HepG2 (cell line): ENCODE results near the gene NECTIN2. TPM values are rescaled to one million over a fixed set of nuclear protein-coding genes. Genes with fewer than 3 reads are reported as not detected.

Experiments
- CHD2 ChIP-seq: IDR thresholded peaks from 2 replicates; pipeline ENCODE4 v1.6.1; 2011; ENCODE audit warnings: low read depth, low read length, improper control_type of control experiment
- ELF4 ChIP-seq: sonication (generic); formaldehyde crosslinking; IDR thresholded peaks from 2 replicates; pipeline ENCODE4 v1.5.0; 2020; ENCODE audit warnings: missing genetic modification reagents, mild to moderate bottlenecking, moderate library complexity, borderline replicate concordance
- SIX4 ChIP-seq: sonication (generic); formaldehyde crosslinking; IDR thresholded peaks from 2 replicates; pipeline ENCODE4 v1.4.0; 2020; ENCODE audit warnings: missing genetic modification reagents
- ZNF326 ChIP-seq: sonication (generic); formaldehyde crosslinking; IDR thresholded peaks from 2 replicates; pipeline ENCODE4 v1.4.0; 2020; ENCODE audit warnings: missing genetic modification reagents, borderline replicate concordance
- ZNF337 ChIP-seq: sonication (generic); formaldehyde crosslinking; IDR thresholded peaks from 2 replicates; pipeline ENCODE4 v1.5.1; 2020; ENCODE audit warnings: missing genetic modification reagents, low read depth, mild to moderate bottlenecking, borderline replicate concordance
- ZNF589 ChIP-seq: sonication (generic); formaldehyde crosslinking; conservative IDR thresholded peaks from 2 replicates; pipeline ENCODE4 v1.8.0; 2022; ENCODE audit warnings: mild to moderate bottlenecking, moderate library complexity, missing genetic modification reagents
- polyA plus RNA-seq, 8 experiments: library from polyadenylated mRNA; depleted of rRNA in 3 of 8; stranded (reverse) in 7 of 8; unstranded in 1 of 8; fragments of >200 nt; fragmentation: Illumina TruSeq in 4 of 8; extraction: Trizol in 4 of 8; gene quantifications; 2 replicates each; pipeline versions ENCODE4 v1.2.1 to v1.2.3, GENCODE V29; 2011 to 2016; ENCODE audit warnings: low read depth in 4 of 8, missing spikeins in 1 of 8, mixed read lengths in 1 of 8; ENCODE audit not compliant: insufficient read depth in 1 of 8
- total RNA-seq, 5 experiments: library from RNA; depleted of rRNA; stranded (reverse); fragments of >200 nt; fragmentation: Illumina TruSeq; extraction: Trizol; gene quantifications; 2 replicates each; pipeline ENCODE4 v1.2.3, GENCODE V29; 2016; ENCODE audit warnings: low read depth in 1 of 5
- TF ChIP-seq, protein P1 (sequence below): sonication (generic); formaldehyde crosslinking; IDR thresholded peaks from 2 replicates; pipeline ENCODE4 v1.4.0; 2020; ENCODE audit warnings: missing genetic modification reagents, borderline replicate concordance
- TF ChIP-seq, protein P2 (sequence below): sonication (generic); formaldehyde crosslinking; IDR thresholded peaks from 2 replicates; pipeline ENCODE4 v1.4.0; 2020; ENCODE audit warnings: missing genetic modification reagents, borderline replicate concordance
- TF ChIP-seq, protein P3 (sequence below): sonication (generic); formaldehyde crosslinking; IDR thresholded peaks from 2 replicates; pipeline ENCODE4 v1.4.0; 2020; ENCODE audit warnings: mild to moderate bottlenecking, missing genetic modification reagents
- TF ChIP-seq, protein P4 (sequence below): IDR thresholded peaks from 2 replicates; pipeline ENCODE4 v1.6.1; 2018; ENCODE audit warnings: missing genetic modification reagents, mild to moderate bottlenecking, missing compliant biosample characterization
- TF ChIP-seq, protein P5 (sequence below): sonication (generic); formaldehyde crosslinking; IDR thresholded peaks from 2 replicates; pipeline ENCODE4 v1.4.0; 2020; ENCODE audit warnings: missing genetic modification reagents
- TF ChIP-seq, protein P6 (sequence below): sonication (generic); formaldehyde crosslinking; IDR thresholded peaks from 2 replicates; pipeline ENCODE4 v1.5.1; 2020; ENCODE audit warnings: missing genetic modification reagents, mild to moderate bottlenecking, borderline replicate concordance
- TF ChIP-seq, protein P7 (sequence below): sonication (generic); formaldehyde crosslinking; IDR thresholded peaks from 2 replicates; pipeline ENCODE4 v1.8.0; 2022; ENCODE audit warnings: mild to moderate bottlenecking, missing genetic modification reagents, moderate library complexity
- TF ChIP-seq, protein P8 (sequence below): sonication (generic); formaldehyde crosslinking; IDR thresholded peaks from 2 replicates; pipeline ENCODE4 v1.4.0; 2020; ENCODE audit warnings: low read depth, missing genetic modification reagents

Gene NECTIN2
- total and polyA plus RNA-seq, 2 of the 13 experiments (the other 11 are each of a cell fraction or from before 2014, with no cell fraction given), result 75.4 to 114 TPM

DNA sequence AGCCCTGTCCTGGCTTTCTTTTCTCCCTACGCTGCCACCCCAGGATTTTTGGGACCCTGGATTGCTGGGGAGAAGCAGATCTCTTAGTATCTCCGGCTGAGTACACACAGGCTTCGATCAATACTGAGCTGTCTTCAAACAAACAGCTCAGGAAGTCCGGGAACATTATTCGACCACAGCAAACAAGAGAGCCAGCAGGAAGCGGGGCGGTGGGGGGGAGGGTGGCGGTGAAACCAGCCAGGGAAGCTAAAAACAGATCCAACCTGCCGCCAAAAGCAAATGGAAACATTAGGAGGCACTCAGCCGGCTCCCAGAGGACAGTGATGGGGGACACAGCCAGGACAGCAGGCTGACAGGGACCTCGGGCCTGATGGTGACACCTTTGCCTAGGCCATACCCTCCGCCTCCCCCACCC, 49.4 kb upstream of the NECTIN2 start (continued):
- TF ChIP-seq ELF4 (CRISPR knock-in tag) (0 out of 2 replicates have a peak, but pooled peaks have one; percentile 33), CHD2 (no peak), ZNF326 (CRISPR knock-in tag) (no peak), ZNF589 (no peak), SIX4 (CRISPR knock-in tag) (no peak), ZNF337 (CRISPR knock-in tag) (no peak)
- TF ChIP-seq, protein P1, sequence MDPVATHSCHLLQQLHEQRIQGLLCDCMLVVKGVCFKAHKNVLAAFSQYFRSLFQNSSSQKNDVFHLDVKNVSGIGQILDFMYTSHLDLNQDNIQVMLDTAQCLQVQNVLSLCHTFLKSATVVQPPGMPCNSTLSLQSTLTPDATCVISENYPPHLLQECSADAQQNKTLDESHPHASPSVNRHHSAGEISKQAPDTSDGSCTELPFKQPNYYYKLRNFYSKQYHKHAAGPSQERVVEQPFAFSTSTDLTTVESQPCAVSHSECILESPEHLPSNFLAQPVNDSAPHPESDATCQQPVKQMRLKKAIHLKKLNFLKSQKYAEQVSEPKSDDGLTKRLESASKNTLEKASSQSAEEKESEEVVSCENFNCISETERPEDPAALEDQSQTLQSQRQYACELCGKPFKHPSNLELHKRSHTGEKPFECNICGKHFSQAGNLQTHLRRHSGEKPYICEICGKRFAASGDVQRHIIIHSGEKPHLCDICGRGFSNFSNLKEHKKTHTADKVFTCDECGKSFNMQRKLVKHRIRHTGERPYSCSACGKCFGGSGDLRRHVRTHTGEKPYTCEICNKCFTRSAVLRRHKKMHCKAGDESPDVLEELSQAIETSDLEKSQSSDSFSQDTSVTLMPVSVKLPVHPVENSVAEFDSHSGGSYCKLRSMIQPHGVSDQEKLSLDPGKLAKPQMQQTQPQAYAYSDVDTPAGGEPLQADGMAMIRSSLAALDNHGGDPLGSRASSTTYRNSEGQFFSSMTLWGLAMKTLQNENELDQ (CRISPR knock-in tag), result no peak
- TF ChIP-seq, protein P2, sequence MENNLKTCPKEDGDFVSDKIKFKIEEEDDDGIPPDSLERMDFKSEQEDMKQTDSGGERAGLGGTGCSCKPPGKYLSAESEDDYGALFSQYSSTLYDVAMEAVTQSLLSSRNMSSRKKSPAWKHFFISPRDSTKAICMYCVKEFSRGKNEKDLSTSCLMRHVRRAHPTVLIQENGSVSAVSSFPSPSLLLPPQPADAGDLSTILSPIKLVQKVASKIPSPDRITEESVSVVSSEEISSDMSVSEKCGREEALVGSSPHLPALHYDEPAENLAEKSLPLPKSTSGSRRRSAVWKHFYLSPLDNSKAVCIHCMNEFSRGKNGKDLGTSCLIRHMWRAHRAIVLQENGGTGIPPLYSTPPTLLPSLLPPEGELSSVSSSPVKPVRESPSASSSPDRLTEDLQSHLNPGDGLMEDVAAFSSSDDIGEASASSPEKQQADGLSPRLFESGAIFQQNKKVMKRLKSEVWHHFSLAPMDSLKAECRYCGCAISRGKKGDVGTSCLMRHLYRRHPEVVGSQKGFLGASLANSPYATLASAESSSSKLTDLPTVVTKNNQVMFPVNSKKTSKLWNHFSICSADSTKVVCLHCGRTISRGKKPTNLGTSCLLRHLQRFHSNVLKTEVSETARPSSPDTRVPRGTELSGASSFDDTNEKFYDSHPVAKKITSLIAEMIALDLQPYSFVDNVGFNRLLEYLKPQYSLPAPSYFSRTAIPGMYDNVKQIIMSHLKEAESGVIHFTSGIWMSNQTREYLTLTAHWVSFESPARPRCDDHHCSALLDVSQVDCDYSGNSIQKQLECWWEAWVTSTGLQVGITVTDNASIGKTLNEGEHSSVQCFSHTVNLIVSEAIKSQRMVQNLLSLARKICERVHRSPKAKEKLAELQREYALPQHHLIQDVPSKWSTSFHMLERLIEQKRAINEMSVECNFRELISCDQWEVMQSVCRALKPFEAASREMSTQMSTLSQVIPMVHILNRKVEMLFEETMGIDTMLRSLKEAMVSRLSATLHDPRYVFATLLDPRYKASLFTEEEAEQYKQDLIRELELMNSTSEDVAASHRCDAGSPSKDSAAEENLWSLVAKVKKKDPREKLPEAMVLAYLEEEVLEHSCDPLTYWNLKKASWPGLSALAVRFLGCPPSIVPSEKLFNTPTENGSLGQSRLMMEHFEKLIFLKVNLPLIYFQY, result no peak
- TF ChIP-seq, protein P3, sequence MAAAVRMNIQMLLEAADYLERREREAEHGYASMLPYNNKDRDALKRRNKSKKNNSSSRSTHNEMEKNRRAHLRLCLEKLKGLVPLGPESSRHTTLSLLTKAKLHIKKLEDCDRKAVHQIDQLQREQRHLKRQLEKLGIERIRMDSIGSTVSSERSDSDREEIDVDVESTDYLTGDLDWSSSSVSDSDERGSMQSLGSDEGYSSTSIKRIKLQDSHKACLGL (CRISPR knock-in tag), result no peak
- TF ChIP-seq, protein P4, sequence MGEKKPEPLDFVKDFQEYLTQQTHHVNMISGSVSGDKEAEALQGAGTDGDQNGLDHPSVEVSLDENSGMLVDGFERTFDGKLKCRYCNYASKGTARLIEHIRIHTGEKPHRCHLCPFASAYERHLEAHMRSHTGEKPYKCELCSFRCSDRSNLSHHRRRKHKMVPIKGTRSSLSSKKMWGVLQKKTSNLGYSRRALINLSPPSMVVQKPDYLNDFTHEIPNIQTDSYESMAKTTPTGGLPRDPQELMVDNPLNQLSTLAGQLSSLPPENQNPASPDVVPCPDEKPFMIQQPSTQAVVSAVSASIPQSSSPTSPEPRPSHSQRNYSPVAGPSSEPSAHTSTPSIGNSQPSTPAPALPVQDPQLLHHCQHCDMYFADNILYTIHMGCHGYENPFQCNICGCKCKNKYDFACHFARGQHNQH, result peak; percentile 78; the same call in 1 of the 2 replicates
- TF ChIP-seq, protein P5, sequence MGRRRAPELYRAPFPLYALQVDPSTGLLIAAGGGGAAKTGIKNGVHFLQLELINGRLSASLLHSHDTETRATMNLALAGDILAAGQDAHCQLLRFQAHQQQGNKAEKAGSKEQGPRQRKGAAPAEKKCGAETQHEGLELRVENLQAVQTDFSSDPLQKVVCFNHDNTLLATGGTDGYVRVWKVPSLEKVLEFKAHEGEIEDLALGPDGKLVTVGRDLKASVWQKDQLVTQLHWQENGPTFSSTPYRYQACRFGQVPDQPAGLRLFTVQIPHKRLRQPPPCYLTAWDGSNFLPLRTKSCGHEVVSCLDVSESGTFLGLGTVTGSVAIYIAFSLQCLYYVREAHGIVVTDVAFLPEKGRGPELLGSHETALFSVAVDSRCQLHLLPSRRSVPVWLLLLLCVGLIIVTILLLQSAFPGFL (CRISPR knock-in tag), result no peak
- TF ChIP-seq, protein P6, sequence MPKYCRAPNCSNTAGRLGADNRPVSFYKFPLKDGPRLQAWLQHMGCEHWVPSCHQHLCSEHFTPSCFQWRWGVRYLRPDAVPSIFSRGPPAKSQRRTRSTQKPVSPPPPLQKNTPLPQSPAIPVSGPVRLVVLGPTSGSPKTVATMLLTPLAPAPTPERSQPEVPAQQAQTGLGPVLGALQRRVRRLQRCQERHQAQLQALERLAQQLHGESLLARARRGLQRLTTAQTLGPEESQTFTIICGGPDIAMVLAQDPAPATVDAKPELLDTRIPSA, result no peak
- TF ChIP-seq, protein P7, sequence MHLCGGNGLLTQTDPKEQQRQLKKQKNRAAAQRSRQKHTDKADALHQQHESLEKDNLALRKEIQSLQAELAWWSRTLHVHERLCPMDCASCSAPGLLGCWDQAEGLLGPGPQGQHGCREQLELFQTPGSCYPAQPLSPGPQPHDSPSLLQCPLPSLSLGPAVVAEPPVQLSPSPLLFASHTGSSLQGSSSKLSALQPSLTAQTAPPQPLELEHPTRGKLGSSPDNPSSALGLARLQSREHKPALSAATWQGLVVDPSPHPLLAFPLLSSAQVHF (CRISPR knock-in tag), result no peak
- TF ChIP-seq, protein P8, sequence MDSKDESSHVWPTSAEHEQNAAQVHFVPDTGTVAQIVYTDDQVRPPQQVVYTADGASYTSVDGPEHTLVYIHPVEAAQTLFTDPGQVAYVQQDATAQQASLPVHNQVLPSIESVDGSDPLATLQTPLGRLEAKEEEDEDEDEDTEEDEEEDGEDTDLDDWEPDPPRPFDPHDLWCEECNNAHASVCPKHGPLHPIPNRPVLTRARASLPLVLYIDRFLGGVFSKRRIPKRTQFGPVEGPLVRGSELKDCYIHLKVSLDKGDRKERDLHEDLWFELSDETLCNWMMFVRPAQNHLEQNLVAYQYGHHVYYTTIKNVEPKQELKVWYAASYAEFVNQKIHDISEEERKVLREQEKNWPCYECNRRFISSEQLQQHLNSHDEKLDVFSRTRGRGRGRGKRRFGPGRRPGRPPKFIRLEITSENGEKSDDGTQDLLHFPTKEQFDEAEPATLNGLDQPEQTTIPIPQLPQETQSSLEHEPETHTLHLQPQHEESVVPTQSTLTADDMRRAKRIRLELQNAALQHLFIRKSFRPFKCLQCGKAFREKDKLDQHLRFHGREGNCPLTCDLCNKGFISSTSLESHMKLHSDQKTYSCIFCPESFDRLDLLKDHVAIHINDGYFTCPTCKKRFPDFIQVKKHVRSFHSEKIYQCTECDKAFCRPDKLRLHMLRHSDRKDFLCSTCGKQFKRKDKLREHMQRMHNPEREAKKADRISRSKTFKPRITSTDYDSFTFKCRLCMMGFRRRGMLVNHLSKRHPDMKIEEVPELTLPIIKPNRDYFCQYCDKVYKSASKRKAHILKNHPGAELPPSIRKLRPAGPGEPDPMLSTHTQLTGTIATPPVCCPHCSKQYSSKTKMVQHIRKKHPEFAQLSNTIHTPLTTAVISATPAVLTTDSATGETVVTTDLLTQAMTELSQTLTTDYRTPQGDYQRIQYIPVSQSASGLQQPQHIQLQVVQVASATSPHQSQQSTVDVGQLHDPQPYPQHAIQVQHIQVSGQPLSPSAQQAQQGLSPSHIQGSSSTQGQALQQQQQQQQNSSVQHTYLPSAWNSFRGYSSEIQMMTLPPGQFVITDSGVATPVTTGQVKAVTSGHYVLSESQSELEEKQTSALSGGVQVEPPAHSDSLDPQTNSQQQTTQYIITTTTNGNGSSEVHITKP (CRISPR knock-in tag), result no peak
